ENCODE data around the gene B4GALT7.

The B4GALT7 gene

GRCh38 chr5:177576169-177576568 lies 23.8 kb upstream of the B4GALT7 start:
- Mint-ChIP-seq H3K27me3 (peaks cover 19% of the 10 kb centered on the region), H3K36me3 (ENCODE audit: low read depth) (no peaks in the 10 kb centered on the region), H3K4me1 (ENCODE audit: low read depth) (no peaks in the 10 kb centered on the region), H3K9me3 (no peaks in the 10 kb centered on the region), H3K4me3 (no peak overlapping the region), H3K27ac (no peak overlapping the region)
- intact Hi-C loops (cut with micrococcal nuclease), result no loop called here

DNA sequence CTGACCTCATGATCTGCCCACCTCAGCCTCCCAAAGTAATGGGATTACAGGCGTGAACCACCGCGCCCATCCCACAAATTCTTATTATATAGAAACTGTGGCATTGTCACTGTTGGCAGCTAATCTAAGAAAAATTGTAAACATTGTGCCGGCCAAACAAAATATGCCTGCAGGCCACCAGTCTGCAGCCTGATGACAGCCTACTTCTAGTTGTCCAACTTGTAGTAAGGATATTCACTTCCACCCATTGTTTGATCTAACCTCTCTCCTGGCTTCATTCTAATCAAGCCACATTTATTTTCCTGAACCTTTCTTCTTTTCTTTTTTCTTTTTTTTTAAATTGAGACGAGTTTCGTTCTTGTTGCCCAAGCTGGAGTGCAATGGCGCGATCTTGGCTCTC lies 21.6 kb upstream of the B4GALT7 start:
- Mint-ChIP-seq H3K4me1 (ENCODE audit: low read depth) (no peaks in the 10 kb centered on the region), H3K27me3 (peaks cover 20% of the 10 kb centered on the region), H3K36me3 (ENCODE audit: low read depth) (no peaks in the 10 kb centered on the region), H3K9me3 (no peaks in the 10 kb centered on the region), H3K4me3 (no peak overlapping the region), H3K27ac (no peak overlapping the region)
- intact Hi-C loops (cut with micrococcal nuclease), result no loop called here

DNA sequence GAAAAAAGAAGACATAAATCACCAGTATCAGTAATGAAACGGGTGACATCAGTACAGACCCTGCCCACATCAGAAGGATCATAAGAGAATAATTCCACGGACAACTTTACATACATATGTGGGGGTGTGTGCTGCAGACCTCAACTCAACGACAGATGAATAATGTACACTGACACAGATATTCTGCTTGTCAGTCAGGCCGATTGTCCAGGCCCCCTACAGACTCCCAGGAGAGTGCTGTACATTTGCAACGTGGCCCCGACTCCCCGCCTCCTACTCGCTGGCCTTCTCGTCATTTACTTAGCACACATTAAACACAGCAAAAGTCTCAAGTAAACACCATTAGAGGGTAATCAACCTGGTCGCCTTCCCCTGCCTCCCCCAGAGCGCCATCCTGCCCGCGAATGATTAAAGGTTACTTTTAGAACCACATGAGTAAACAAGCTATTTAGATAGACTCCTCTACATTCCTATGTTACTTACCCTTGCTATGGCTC lies 11.5 kb upstream of the B4GALT7 start:
- peaks cover 15% of the 10 kb centered on the region for H3K4me1 Mint-ChIP-seq (ENCODE audit: low read depth)
- H3K4me3 Mint-ChIP-seq, result no peak overlapping the region

GRCh38 chr5:177590406-177590805 lies 9.5 kb upstream of the B4GALT7 start:
- H3K9me3 Mint-ChIP-seq, result no peaks in the 10 kb centered on the region
- no peak overlapping the region for H3K4me3 Mint-ChIP-seq
- peaks cover 35% of the 10 kb centered on the region for H3K36me3 Mint-ChIP-seq (ENCODE audit: low read depth)
- H3K27ac Mint-ChIP-seq, result no peak overlapping the region
- intact Hi-C loops (cut with micrococcal nuclease), result no loop called here
- peaks cover 19% of the 10 kb centered on the region for H3K27me3 Mint-ChIP-seq
- peaks cover 30% of the 10 kb centered on the region for H3K4me1 Mint-ChIP-seq (ENCODE audit: low read depth)

More for the DNA sequence above, 11.5 kb upstream of the B4GALT7 start:
- Mint-ChIP-seq H3K27me3 (peaks cover 26% of the 10 kb centered on the region), H3K9me3 (no peaks in the 10 kb centered on the region), H3K36me3 (ENCODE audit: low read depth) (peaks cover 16% of the 10 kb centered on the region), H3K27ac (no peak overlapping the region)
- intact Hi-C loops (cut with micrococcal nuclease), result no loop called here

DNA sequence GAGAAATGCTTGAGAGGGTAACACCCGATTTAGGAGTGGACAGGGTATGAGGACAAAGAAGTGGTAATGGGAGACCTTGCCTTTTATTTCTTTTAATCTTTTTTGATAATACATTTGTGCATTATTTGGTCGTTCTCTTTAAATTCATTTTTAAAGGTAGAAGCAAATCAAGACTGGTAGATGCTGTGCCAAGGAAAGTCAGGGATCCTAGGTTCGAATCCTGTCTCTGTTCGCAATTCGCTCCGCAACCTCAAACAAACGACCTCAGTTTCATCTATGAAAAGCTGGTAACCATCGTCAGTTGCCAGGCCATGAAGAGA lies 8.3 kb upstream of the B4GALT7 start:
- H3K36me3 Mint-ChIP-seq (ENCODE audit: low read depth), result peaks cover 48% of the 10 kb centered on the region
- H3K4me1 Mint-ChIP-seq (ENCODE audit: low read depth), result peaks cover 35% of the 10 kb centered on the region
- H3K9me3 Mint-ChIP-seq, result no peaks in the 10 kb centered on the region
- H3K27me3 Mint-ChIP-seq, result peaks cover 17% of the 10 kb centered on the region
- peak overlapping the region; percentile 95 for H3K4me3 Mint-ChIP-seq
- peak overlapping the region; percentile 84 for H3K27ac Mint-ChIP-seq
- intact Hi-C loops (cut with micrococcal nuclease), result no loop called here

- Mint-ChIP-seq H3K27me3 (peaks cover 17% of the 10 kb centered on the region), H3K36me3 (ENCODE audit: low read depth) (peaks cover 52% of the 10 kb centered on the region), H3K9me3 (no peaks in the 10 kb centered on the region), H3K4me3 (peak within 1 kb of the TSS; percentile 95), H3K27ac (peak within 1 kb of the TSS; percentile 84), H3K4me1 (ENCODE audit: low read depth) (peaks cover 39% of the 10 kb centered on the region)
- intact Hi-C loops (cut with micrococcal nuclease), result no loop called here
These were observed 7.7 kb upstream of the B4GALT7 start, which contains the start of gene TMED9 for GRCh38 chr5:177592010-177592834. Gene TMED9, plus strand, starts transcription at chr5:177592203. Its CDS starts 12 bp downstream, at chr5:177592215.

DNA sequence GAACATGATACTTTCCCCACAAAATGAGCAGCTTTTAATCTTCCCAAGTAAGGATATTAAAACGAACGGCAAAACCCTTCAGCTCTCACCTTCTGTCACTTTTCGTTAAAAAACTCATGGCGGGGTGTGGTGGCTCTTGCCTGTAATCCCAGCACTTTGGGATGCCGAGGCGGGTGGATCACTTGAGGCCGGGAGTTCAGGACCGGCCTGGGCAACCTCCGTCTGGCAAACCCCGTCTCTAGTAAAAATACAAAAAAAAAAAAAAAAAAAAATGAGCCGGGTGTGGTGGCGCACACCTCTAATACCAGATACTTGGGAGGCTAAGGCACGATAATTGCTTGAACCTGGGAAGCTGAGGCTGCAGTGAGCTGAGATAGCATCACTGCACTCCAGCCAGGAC lies 7.0 kb upstream of the B4GALT7 start:
- peaks cover 15% of the 10 kb centered on the region for H3K27me3 Mint-ChIP-seq
- peaks cover 52% of the 10 kb centered on the region for H3K36me3 Mint-ChIP-seq (ENCODE audit: low read depth)
- intact Hi-C loops (cut with micrococcal nuclease), result no loop called here
- H3K4me1 Mint-ChIP-seq (ENCODE audit: low read depth), result peaks cover 39% of the 10 kb centered on the region
- peak overlapping the region; percentile 95 for H3K4me3 Mint-ChIP-seq
- no peaks in the 10 kb centered on the region for H3K9me3 Mint-ChIP-seq
- peak overlapping the region; percentile 84 for H3K27ac Mint-ChIP-seq

DNA sequence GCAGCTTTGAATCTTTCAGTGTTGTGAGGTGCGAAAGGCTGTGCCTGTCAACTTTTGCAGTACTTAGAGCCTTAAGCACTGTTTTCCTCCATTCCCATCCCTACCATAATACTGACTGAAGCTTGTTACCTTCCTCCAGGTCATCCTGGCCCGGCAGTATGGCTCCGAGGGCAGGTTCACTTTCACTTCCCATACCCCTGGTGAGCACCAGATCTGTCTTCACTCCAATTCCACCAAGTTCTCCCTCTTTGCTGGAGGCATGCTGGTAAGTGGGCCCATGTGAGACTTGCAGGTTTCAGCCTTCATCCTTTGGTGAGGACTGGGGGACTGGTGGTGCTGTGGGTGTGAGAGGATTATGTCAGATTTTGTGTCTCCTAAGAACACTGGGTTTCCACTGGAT lies 6.4 kb upstream of the B4GALT7 start:
- Mint-ChIP-seq H3K27ac (no peak overlapping the region), H3K4me1 (ENCODE audit: low read depth) (peaks cover 42% of the 10 kb centered on the region), H3K27me3 (peaks cover 13% of the 10 kb centered on the region), H3K9me3 (no peaks in the 10 kb centered on the region), H3K4me3 (peak overlapping the region; percentile 50), H3K36me3 (ENCODE audit: low read depth) (peaks cover 52% of the 10 kb centered on the region)
- intact Hi-C loops (cut with micrococcal nuclease), result no loop called here

GRCh38 chr5:177594071-177594470 lies 5.9 kb upstream of the B4GALT7 start:
- intact Hi-C loops (cut with micrococcal nuclease), result no loop called here
- Mint-ChIP-seq H3K36me3 (ENCODE audit: low read depth) (peaks cover 52% of the 10 kb centered on the region), H3K4me1 (ENCODE audit: low read depth) (peaks cover 46% of the 10 kb centered on the region)

GRCh38 chr5:177595026-177595585 lies 4.8 kb upstream of the B4GALT7 start:
- intact Hi-C loops (cut with micrococcal nuclease), result loop anchor here (5.0 kb wide), 1 partner anchor 43 kb away; the partner anchor contains the start of gene FAM193B
- Mint-ChIP-seq H3K4me1 (ENCODE audit: low read depth) (peaks cover 48% of the 10 kb centered on the region), H3K27me3 (peaks cover 7% of the 10 kb centered on the region), H3K4me3 (no peak overlapping the region), H3K27ac (no peak overlapping the region), H3K36me3 (ENCODE audit: low read depth) (peaks cover 53% of the 10 kb centered on the region), H3K9me3 (no peaks in the 10 kb centered on the region)

More at GRCh38 chr5:177594071-177594470, 5.9 kb upstream of the B4GALT7 start:
- Mint-ChIP-seq H3K27me3 (peaks cover 11% of the 10 kb centered on the region), H3K27ac (no peak overlapping the region), H3K9me3 (no peaks in the 10 kb centered on the region), H3K4me3 (no peak overlapping the region)

DNA sequence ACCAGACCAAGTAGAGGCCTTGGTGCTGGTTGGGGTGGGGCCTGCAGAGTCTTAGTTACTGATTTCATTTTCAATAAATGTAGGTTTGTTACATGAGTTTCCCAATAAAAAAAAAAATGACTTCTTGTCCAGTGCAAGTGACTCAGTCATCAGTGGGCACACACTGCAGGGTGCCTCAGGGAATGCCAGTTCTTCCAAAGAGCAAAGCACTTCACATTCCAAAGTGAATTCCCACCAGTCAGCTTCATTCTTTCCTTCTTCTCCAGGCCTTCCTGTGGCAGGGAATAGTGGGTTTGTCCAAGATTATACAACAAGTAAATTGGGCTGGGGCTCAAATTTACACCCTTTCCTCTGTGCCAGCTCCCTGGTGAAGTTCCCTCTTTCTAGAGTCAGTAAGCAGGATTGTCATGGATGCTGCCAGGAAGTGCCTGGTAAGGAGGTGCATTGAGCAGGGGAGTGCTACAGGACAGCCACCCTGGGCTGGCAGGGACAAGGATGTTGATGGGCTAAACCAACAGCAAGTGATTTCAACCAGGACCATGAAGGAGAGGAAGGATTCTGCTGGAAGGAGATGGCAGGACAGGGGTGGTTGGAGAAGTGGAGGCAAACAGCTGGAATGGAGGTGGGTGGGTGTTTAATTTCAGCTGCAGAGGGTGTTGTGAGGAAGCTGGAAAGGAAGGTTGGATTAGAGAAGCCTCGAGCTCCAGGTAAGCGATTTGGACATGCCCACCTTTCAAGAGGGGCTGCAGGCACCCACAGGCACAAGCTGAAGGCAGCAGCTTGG lies 3.7 kb upstream of the B4GALT7 start:
- intact Hi-C loops (cut with micrococcal nuclease), result loop anchor here (5.0 kb wide), 1 partner anchor 44 kb away; the partner anchor contains the start of gene FAM193B
- Mint-ChIP-seq H3K4me1 (ENCODE audit: low read depth) (peaks cover 58% of the 10 kb centered on the region), H3K36me3 (ENCODE audit: low read depth) (peaks cover 60% of the 10 kb centered on the region), H3K27me3 (no peaks in the 10 kb centered on the region), H3K27ac (no peak overlapping the region), H3K9me3 (no peaks in the 10 kb centered on the region), H3K4me3 (no peak overlapping the region)

DNA sequence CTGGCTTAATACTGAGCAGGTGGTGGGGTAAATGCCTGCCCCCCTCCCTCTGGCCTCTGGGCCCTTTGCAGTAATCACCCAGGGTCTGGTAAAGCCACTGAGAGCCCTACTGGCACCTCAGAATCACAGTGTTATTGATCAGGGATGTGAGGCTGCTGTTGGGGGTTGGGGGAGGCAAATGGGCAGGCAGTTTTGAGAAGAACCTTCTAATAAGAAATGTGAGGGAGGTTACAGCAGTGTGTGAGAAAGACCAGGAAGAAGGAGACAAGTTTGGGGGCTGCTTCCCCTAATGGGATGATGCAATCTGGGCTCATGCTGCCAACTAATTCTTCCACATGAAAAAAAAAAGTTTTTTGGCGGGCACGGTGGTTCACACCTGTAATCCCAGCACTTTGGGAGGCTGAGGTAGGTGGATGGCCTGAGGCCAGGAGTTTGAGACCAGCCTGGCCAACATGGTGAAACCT lies 3.1 kb upstream of the B4GALT7 start:
- peaks cover 58% of the 10 kb centered on the region for H3K4me1 Mint-ChIP-seq (ENCODE audit: low read depth)
- no peaks in the 10 kb centered on the region for H3K9me3 Mint-ChIP-seq
- intact Hi-C loops (cut with micrococcal nuclease), result loop anchor here (5.0 kb wide), 1 partner anchor 45 kb away; the partner anchor contains the start of gene FAM193B
- no peak overlapping the region for H3K4me3 Mint-ChIP-seq
- H3K27me3 Mint-ChIP-seq, result no peaks in the 10 kb centered on the region
- H3K27ac Mint-ChIP-seq, result no peak overlapping the region
- peaks cover 60% of the 10 kb centered on the region for H3K36me3 Mint-ChIP-seq (ENCODE audit: low read depth)

DNA sequence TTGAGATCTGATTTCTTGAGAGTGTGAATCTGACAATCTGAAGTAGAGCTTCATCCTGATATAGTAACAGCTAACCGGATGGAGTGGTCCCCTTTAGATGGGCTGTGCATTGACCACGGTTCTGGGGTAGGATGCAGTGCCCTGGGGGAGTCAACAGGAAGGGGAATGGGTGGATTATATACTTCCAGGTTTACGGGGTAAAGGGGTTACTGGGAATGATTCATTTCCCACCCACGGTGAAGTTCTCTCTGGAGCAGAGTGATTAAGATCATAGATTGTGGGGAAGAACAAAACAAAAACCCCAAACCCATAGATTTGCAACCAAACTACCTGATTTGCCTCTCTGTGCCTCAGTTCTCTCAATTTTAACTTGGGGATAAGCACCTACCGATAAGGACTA lies 1.5 kb upstream of the B4GALT7 start:
- Mint-ChIP-seq H3K36me3 (ENCODE audit: low read depth) (peaks cover 46% of the 10 kb centered on the region), H3K4me3 (no peak overlapping the region), H3K27ac (no peak overlapping the region), H3K9me3 (no peaks in the 10 kb centered on the region), H3K4me1 (ENCODE audit: low read depth) (peaks cover 57% of the 10 kb centered on the region), H3K27me3 (no peaks in the 10 kb centered on the region)
- intact Hi-C loops (cut with micrococcal nuclease), result loop anchor here (5.0 kb wide), 1 partner anchor 46 kb away; the partner anchor contains the start of gene FAM193B
